ENCODE measurements around the gene BRINP2. TPM values are rescaled to one million over a fixed set of nuclear protein-coding genes. Genes with fewer than 3 reads are reported as not detected.
"Not testable (repeated sequence)": the region's sequence is repeated elsewhere in the genome, so short reads cannot be mapped to it uniquely, and the experiment has no call there.

Gene BRINP2
- polyA plus RNA-seq, 1 donor (not counting 4 experiments of a cell fraction or from before 2014, with no cell fraction given): not detected

- no peak overlapping the region for H3K4me3 ChIP-seq (ENCODE audit: control insufficient read depth in 2 of 3, extremely low read depth in 1 of 3, insufficient read depth in 2 of 3, low read depth in 1 of 3, low read length in 3 of 3)
- TF ChIP-seq CTCF (optimal IDR thresholded peaks at IDR 0.05 in 1 of 3, IDR thresholded peaks at IDR 0.05 in 1 of 3, conservative IDR thresholded peaks at IDR 0.05 in 1 of 3; ENCODE audit: extremely low read depth in 1 of 3, insufficient read depth in 2 of 3, low read length in 3 of 3): no peak
- TF ChIP-seq EZH2 (IDR thresholded peaks at IDR 0.05; ENCODE audit: low read length): no peak
- H3K79me2 ChIP-seq (ENCODE audit: control insufficient read depth, insufficient read depth, low read length): no peaks in the 10 kb centered on the region
- no peak for DNase-seq (ENCODE audit: low read depth, low spot score)
- H3K9me1 ChIP-seq (ENCODE audit: control insufficient read depth, extremely low read depth, insufficient read depth, low read length): no peaks in the 10 kb centered on the region
- no peak for FAIRE-seq
- no peaks in the 10 kb centered on the region for H4K20me1 ChIP-seq (ENCODE audit: control insufficient read depth, extremely low read depth, insufficient read depth, low read length)
- no peak overlapping the region for H3K9ac ChIP-seq (ENCODE audit: control insufficient read depth, extremely low read depth, insufficient read depth, low read length)
- H3K27me3 ChIP-seq (ENCODE audit: control insufficient read depth, extremely low read depth, insufficient read depth, low read length): no peaks in the 10 kb centered on the region
- no peak overlapping the region for H3K4me2 ChIP-seq (ENCODE audit: control insufficient read depth, extremely low read depth, insufficient read depth, low read depth, low read length)
- H3K9me3 ChIP-seq (ENCODE audit: control insufficient read depth, low read depth, low read length): no peaks in the 10 kb centered on the region
- H3K36me3 ChIP-seq (ENCODE audit: control insufficient read depth in 2 of 2, extremely low read depth in 1 of 2, insufficient read depth in 2 of 2, low read length in 2 of 2): no peaks in the 10 kb centered on the region
- H3K4me1 ChIP-seq (ENCODE audit: control insufficient read depth, extremely low read depth, insufficient read depth, low read length): peaks cover 14% of the 10 kb centered on the region
- dilution Hi-C loops (cut with MboI; ENCODE audit: extremely low pct_ligation_motif_present, low sequenced_read_pairs): no loop called here
- H2AFZ ChIP-seq (ENCODE audit: control insufficient read depth, low read length): no peak overlapping the region
- no peak overlapping the region for H3K27ac ChIP-seq (ENCODE audit: control insufficient read depth, insufficient read depth, low read length)
Observed at GRCh38 chr1:177315761-177316160, 145.0 kb downstream of the BRINP2 start.

- dilution Hi-C loops (cut with MboI; ENCODE audit: extremely low pct_ligation_motif_present, low sequenced_read_pairs); FAIRE-seq; H3K27ac ChIP-seq (ENCODE audit: control insufficient read depth, insufficient read depth, low read length); H3K36me3 ChIP-seq (ENCODE audit: control insufficient read depth in 2 of 2, extremely low read depth in 1 of 2, insufficient read depth in 2 of 2, low read length in 2 of 2); H3K9me3 ChIP-seq (ENCODE audit: control insufficient read depth, low read depth, low read length); H3K9ac ChIP-seq (ENCODE audit: control insufficient read depth, extremely low read depth, insufficient read depth, low read length); DNase-seq (ENCODE audit: low read depth, low spot score); H3K79me2 ChIP-seq (ENCODE audit: control insufficient read depth, insufficient read depth, low read length); H3K4me1 ChIP-seq (ENCODE audit: control insufficient read depth, extremely low read depth, insufficient read depth, low read length); H3K27me3 ChIP-seq (ENCODE audit: control insufficient read depth, extremely low read depth, insufficient read depth, low read length); H3K4me3 ChIP-seq (ENCODE audit: control insufficient read depth in 2 of 3, extremely low read depth in 1 of 3, insufficient read depth in 2 of 3, low read depth in 1 of 3, low read length in 3 of 3); H3K4me2 ChIP-seq (ENCODE audit: control insufficient read depth, extremely low read depth, insufficient read depth, low read depth, low read length); H3K9me1 ChIP-seq (ENCODE audit: control insufficient read depth, extremely low read depth, insufficient read depth, low read length); H4K20me1 ChIP-seq (ENCODE audit: control insufficient read depth, extremely low read depth, insufficient read depth, low read length); H2AFZ ChIP-seq (ENCODE audit: control insufficient read depth, low read length): not testable (repeated sequence)
Observed at GRCh38 chr1:177321434-177321833, 150.7 kb downstream of the BRINP2 start.

- FAIRE-seq (no peak), DNase-seq (ENCODE audit: low read depth, low spot score) (no peak)
- no peaks in the 10 kb centered on the region for H4K20me1 ChIP-seq (ENCODE audit: control insufficient read depth, extremely low read depth, insufficient read depth, low read length)
- no peak overlapping the region for H3K9ac ChIP-seq (ENCODE audit: control insufficient read depth, extremely low read depth, insufficient read depth, low read length)
- no peak overlapping the region for H3K27ac ChIP-seq (ENCODE audit: control insufficient read depth, insufficient read depth, low read length)
- H3K9me3 ChIP-seq (ENCODE audit: control insufficient read depth, low read depth, low read length): no peaks in the 10 kb centered on the region
- H3K9me1 ChIP-seq (ENCODE audit: control insufficient read depth, extremely low read depth, insufficient read depth, low read length): no peaks in the 10 kb centered on the region
- dilution Hi-C loops (cut with MboI; ENCODE audit: extremely low pct_ligation_motif_present, low sequenced_read_pairs): no loop called here
- TF ChIP-seq EZH2 (IDR thresholded peaks at IDR 0.05; ENCODE audit: low read length) (no peak), CTCF (optimal IDR thresholded peaks at IDR 0.05 in 1 of 3, IDR thresholded peaks at IDR 0.05 in 1 of 3, conservative IDR thresholded peaks at IDR 0.05 in 1 of 3; ENCODE audit: extremely low read depth in 1 of 3, insufficient read depth in 2 of 3, low read length in 3 of 3) (no peak)
- no peak overlapping the region for H3K4me2 ChIP-seq (ENCODE audit: control insufficient read depth, extremely low read depth, insufficient read depth, low read depth, low read length)
- no peaks in the 10 kb centered on the region for H3K27me3 ChIP-seq (ENCODE audit: control insufficient read depth, extremely low read depth, insufficient read depth, low read length)
- H2AFZ ChIP-seq (ENCODE audit: control insufficient read depth, low read length): no peak overlapping the region
- no peaks in the 10 kb centered on the region for H3K36me3 ChIP-seq (ENCODE audit: control insufficient read depth in 2 of 2, extremely low read depth in 1 of 2, insufficient read depth in 2 of 2, low read length in 2 of 2)
- H3K4me3 ChIP-seq (ENCODE audit: control insufficient read depth in 2 of 3, extremely low read depth in 1 of 3, insufficient read depth in 2 of 3, low read depth in 1 of 3, low read length in 3 of 3): no peak overlapping the region
- no peaks in the 10 kb centered on the region for H3K4me1 ChIP-seq (ENCODE audit: control insufficient read depth, extremely low read depth, insufficient read depth, low read length)
- no peaks in the 10 kb centered on the region for H3K79me2 ChIP-seq (ENCODE audit: control insufficient read depth, insufficient read depth, low read length)
Observed at GRCh38 chr1:177328251-177328650, 157.5 kb downstream of the BRINP2 start.

All from keratinocyte (primary cell).